OCI-LY3 (cell line): ENCODE measurements around the gene EFNA2.

ENCODE experiments used
- EZH2phosphoT487 ChIP-seq: fragments of 200-600 bp; shearing (Covaris generic); IDR thresholded peaks from 2 replicates; pipeline ENCODE4 v1.6.1; 2018; ENCODE audit warnings: antibody characterized with exemption, mixed run types, low read depth
- TF ChIP-seq, protein P1 (sequence below): fragments of 200-600, 300-600 bp; sonication (generic); IDR thresholded peaks from 2 replicates; pipeline ENCODE4 v1.5.1; 2014; ENCODE audit warnings: antibody characterized with exemption, low read length, low read depth

DNA sequence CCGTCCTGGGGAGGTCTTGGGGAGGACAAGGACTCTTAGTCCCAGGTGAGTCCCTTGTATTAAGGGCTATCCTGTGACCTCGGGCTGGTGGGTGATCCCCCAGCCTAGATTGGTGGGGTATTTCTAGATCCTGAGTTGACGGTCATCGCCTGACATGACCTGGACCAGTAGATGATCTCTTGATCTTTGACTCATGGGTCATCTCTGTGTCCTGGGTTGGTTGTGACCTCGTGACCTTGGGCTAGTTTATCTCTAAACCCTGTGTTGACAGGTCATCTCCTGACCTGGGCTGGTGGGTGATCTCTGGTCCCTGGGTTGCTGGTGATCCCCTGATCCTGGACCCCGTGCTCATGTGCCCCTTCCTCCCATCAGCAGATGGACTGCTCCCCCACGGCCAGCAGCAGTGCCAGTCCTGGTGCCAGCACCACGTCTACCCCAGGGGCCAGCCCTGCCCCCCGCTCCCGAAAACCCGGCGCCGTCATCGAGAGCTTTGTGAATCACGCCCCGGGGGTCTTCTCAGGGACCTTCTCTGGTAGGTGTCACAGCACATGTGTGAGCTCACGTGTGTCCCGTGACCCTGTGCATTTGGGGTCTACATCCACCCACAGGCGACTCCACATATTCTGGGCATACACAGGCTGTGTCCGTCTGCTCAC lies 31.0 kb upstream of the EFNA2 start:
- TF ChIP-seq, protein P1, sequence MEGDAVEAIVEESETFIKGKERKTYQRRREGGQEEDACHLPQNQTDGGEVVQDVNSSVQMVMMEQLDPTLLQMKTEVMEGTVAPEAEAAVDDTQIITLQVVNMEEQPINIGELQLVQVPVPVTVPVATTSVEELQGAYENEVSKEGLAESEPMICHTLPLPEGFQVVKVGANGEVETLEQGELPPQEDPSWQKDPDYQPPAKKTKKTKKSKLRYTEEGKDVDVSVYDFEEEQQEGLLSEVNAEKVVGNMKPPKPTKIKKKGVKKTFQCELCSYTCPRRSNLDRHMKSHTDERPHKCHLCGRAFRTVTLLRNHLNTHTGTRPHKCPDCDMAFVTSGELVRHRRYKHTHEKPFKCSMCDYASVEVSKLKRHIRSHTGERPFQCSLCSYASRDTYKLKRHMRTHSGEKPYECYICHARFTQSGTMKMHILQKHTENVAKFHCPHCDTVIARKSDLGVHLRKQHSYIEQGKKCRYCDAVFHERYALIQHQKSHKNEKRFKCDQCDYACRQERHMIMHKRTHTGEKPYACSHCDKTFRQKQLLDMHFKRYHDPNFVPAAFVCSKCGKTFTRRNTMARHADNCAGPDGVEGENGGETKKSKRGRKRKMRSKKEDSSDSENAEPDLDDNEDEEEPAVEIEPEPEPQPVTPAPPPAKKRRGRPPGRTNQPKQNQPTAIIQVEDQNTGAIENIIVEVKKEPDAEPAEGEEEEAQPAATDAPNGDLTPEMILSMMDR, result no peak
- TF ChIP-seq EZH2phosphoT487, result no peak
